Right lobe of liver (tissue), 4 donors: ENCODE results near the gene PDGFA.

Experiments
- CTCF ChIP-seq, 4 donors: fragments of 200-600 bp in 3 of 4; fragments of 450-650 bp in 1 of 4; IDR thresholded peaks; one replicate each; pipeline versions ENCODE4 v1.5.1 to v1.8.0; 2016 to 2022; ENCODE audit warnings: antibody characterized with exemption in 4 of 4, mild to moderate bottlenecking in 2 of 4
- POLR2A ChIP-seq: fragments of 450-650 bp; IDR thresholded peaks from one replicate; pipeline ENCODE4 v1.6.1; 2017; ENCODE audit warnings: antibody characterized with exemption, mild to moderate bottlenecking
- donor health status: DM: no; HTN: no; CAD: no.
- donor health status: DM: no; HTN: no; CAD: no.
- donor health status: DM: no; HTN: yes; CAD: no.

GRCh38 chr7:513521-514166 lies 6.0 kb downstream of the PDGFA start:
- TF ChIP-seq CTCF (IDR thresholded peaks at IDR 0.05) (no peak), POLR2A (no peak)
